ENCODE results near the gene DPF3.
A peak's percentile ranks its signal among the peaks of the same experiment; 100 is the strongest.

Gene DPF3

DNA sequence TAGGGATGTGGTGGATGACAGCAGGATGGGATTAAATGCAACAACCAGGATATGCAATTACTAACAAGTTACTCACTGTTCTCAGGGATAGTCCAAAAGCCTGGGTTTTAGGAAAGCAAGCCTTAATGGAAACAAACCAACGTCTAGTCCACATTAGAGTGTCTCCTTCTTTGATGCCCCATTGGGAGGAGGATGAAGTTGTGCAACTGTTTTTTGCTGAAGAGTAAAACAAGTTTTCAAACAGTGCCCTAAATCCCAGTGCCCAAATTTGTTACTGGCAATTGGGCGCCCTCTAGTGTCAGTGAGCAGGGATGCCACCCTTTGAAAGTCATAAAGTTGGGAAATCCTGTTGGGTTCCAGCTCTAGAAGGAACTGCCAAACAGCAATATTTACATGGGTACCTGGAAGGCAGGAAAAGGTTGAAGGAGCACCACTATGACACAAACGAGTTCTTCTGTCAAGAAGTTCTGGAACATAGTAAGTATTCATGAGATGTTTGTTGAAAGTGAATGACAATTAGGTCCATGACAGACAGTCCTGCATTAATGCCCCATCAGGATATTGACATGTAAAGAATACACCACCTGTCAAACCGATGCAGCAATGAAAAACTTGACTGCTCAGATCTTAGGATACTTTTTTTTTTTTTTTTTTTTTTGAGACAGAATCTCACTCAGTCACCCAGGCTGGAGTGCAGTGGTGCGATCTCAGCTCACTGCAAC is 11.1 kb upstream of the DPF3 start:
- peak in 41 of 56 donors; percentile 3 to 77 (median 32) for DNase-seq

DNA sequence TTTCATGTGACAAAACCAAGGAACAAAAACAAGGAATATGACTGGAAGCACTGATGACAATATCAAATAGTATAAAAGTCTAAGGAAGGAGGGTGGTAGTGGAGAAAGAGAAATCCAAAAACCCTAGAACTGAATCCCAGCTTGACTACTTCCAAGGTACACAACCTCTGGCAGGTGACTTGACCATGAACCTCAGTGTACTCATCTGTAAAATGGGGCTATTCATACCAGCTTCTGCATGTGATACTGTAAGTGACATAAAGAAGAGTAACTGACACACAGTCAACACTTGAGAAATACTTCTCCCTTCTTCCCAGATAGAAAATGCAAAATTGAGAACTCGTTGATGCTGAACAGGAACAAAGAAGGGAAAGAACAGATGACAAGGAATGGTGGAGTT is 10.3 kb upstream of the DPF3 start:
- no peak for DNase-seq

DNA sequence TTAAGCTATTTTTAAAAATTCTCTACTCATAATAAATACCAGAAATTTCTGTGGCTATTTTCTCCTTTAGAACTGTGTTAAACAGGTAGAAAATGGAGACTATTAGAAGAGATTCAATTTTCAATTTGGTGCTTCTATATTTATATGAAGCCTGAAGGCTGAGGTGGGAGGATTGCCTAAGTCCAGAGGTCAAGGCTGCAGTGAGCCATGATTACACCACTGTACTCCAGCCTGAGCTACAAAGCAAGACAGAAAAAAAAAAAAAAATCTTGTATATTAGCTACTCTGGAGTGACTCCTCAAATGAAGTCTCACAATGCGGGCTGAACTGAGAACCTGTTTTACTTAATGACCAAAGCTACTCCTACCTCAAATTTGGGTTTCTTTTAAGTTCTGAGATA is 9.8 kb upstream of the DPF3 start:
- DNase-seq, result no peak

DNA sequence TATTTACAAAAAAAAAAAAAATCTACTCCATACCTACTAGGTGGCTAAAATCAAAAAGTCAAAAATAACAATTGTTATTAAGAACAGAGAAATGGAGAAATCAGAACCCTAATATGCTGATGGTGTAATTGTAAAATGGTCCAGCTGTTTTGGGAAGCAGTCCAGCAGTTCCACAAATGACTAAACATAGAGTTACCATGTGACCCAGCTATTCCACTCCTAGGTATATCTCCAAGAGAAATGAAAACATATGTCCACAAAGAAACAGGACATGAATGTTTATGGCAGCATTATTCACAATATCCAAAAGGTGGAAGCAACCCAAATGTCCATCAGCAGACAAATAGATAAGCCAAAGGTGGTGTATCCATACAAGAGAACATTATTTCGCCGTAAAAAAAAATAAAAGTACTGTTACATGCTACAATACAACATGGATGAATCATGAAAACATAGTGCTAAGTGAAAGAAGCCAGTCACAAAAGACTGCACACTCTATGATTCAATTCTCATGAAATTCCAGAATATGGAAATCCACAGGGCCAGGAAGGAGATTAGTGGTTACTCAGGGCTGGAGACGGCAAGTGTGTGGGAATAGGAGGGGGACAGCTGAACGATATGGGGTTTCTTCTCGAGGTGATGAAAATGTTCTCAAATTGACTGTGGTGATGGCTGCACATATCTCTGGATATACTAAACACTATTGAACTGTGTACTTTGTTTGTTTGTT is 9.1 kb upstream of the DPF3 start:
- no peak for DNase-seq

DNA sequence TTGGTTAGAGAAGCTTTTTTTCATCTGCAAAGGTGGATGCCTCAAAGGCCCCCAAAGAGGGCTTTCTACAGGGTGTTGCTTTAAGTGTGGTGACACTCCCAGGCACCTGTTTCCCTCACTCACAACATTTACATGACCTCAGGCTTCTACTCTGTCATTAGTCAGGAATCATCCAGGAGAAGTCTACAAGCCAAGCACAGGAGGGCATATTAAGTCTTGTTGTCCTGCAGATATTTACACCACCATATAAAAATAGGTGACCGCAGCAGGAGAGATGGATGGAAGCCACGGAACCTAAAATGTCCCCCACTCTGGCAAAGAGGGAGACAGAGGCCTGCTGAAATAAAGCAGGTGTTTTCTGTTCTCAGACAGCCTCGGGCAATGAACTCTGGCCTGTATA is 7.5 kb upstream of the DPF3 start:
- DNase-seq, result no peak

DNA sequence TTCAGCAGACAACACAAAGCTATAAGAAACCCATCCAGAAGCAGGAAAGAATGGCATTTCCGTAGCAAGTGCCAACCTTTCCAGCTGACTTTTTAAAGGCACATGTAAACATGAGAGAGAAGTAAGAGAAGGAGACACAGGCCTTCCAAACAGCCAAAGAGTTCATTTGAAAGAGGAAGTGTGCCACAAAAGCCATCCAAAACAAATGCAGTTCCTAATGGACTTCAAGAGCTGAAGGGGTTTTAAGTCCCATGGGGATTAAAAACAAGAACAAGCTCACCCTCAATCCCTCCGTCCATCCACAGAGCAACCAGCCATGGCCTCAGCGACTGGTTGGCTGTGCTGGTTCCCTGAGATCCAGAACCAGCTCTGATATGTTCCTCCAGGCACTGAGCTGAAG is 4.5 kb upstream of the DPF3 start:
- DNase-seq, result no peak

DNA sequence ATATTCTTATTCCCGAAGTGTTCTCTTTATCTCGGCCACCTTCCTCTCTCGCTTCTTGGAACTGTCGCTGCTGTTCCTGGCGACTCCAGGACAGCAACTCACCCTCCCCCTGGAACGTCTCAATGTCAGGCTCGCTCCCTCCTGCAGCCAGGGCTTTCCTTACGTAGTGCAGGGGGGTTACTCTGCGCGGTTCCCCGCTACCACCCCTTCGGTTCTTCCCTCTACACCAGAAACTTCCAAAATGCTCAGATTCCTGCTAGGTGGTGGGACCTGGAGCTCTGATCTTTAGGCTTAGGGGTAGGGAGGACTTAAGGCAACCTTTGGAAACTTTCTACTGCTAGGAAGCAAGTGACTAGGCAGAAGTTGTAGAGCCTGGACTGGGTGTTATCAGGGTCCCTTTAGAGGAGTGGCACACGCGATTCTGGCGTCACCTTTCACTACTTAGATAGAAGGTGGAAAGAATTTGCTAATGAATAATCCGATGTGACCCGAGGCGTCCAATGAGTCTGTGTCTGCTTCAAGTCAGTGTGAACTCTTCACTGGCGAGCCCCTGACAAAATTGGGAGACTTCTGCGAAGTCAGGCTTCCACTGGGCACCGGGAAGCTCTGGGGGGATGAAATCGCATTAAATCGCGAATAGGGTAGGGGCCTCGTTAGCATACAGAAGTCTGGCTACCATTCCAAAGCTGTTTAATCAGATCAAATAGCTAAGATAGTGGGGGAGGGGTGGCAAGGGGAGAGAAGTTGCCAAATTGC is 900 bp upstream of the DPF3 start:
- DNase-seq, result peak in 18 of 56 donors; percentile 3 to 53 (median 21)

DNA sequence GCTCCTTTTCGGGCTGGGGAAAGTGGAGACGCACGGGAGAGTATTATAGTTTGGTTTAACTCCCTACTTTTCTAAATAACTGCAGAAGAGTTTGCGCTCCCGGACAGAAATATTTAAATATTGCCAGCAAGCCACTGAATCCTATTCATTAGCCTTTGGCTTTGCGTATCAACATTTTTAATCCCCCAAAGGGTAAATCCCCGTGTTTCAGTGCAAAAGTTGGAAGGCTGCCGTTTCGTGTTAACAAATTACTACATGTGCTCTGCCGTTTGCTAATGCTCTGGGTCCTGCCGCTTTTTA is 372 bp upstream of the DPF3 start:
- DNase-seq, result no peak

DNA sequence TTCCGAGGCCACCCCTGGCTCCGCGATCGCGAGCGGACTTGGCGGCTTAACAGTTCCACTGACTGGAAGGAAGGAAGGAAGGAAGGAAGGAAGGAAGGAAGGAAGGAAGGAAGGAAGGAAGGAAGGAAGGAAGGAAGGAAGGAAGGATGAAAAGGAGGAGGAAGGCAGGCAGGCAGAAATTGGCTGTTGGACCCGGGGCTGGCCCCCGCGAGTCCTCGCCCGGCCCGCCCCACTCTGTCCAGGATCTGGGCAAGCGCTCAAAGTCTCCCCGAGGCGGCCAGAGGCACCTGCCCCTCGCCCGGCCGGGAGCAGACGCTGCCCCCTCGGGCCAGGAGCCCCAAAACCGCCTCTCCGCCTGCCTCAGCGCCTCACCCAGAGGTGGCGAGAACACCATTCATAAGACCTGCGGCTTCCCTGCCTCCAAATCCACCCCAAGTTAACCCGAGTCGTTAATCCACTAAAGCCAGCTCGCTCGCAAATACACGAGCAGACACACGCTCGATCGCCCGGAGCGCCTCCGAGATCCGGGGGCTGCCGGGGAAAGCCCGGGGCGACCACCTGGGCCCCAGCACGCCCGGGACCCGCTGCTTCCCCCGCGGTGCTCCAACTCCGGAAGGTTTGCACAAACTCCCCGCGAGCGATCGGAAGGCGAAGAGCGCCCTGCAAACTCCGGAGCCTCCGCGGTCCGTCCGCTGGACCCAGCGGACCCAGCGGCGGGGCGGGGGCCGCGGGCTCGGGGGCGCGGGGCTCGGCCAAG is 844 bp downstream of the DPF3 start:
- peak in 44 of 56 donors; percentile 3 to 70 (median 33) for DNase-seq

DNA sequence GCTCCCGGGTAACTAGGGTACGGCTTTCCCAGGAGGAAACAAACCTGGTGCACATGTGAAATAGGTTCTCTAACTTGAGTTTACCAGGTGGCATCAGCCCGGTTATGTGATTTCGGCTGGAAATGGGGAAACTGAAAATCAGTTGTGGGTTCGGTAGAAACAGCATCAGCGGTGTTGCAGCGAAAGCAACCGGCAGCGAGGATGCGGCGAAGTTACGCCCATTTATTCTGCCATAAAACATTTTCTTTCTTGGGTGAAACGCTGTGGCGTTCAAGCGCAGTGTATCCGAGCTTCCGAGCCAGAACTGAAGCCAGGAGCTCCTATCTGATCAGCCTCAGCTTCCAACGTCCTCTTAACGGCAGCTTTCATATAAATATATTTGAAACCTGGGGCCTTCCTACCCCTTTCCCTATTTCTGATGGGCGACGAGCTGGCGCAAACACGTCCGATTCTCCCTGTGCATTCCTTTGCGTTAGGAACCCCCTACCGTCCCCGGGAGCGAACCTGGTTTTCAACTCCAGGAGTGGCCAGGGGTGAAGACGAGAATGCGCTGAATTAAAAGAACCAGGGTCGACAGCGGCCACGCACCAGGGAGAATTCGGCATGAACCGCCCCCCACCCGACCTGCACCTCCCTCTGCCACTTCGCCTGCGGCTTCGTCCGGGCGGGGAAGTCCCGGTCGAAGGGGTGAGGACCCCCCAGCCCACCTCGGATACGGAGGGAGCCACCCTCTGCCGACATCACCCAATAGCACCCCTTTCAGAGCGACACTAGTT is 1.6 kb downstream of the DPF3 start:
- peak in 28 of 56 donors; percentile 4 to 48 (median 22) for DNase-seq

DNA sequence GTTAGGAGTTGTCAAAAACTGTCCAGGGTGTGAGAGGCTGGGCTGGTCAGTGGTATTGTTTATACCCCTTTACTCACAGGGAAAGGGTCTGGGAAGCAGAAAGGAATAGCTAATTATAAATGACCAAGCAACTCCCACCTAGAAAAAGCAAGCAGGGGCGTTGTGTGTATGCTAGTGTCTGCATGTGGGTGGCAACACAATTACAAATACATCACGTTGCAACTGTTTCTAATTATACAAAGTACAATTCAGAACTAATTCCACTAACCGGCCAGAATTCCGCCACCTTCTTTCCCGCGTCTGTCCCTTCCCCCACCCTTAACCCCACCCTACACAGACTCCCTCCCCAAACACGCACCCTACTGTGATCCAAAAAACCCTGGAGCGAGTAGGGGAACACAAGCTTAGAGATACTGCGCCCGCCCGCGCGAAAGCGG is 2.2 kb downstream of the DPF3 start:
- peak in 2 of 56 donors; percentile 7 to 29 for DNase-seq

DNA sequence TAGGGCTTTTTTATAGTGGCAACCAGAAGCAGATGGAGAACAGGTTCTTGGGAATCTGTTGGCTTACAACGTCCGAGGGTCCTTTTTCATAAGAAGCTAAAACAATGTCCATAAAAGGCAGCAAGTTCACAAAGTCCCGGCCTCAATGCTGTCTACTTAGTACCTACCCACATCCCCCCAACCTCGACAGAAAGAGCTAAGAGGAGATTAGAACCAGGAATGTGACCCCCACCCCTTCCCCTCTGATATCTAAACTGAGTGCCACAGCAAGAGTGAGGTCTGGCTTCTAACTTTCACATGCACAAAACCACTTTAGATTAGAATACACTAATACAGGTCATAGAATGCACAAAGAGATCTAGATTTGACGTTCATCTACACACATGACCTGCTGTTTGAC is 4.5 kb downstream of the DPF3 start:
- no peak for DNase-seq

DNA sequence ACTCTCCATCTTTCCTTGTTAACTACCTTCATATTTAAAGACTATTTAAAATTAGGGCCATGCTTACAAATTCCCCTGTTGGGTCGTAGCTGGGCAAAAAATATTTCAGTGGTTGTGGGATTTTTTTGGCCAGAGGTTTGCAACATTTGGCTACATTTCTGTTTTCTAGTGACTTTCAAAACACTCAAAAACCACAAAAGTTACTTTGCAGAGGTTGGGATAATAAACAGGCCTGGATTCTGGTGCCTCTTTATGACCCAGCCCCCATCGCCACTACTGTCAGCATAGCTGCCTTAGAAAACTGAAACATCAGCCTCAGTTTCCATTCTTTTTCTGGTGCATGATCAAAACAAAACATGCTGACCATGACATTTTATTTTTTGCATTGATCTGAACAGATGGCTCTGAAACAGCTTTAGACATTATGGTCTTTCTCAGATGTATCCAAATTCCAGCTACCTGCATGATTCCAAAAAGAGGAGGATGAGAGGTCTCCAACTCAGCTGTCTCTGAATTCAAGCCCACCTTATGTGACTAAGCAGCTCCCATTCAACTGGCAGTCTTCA is 5.2 kb downstream of the DPF3 start:
- no peak for DNase-seq

DNA sequence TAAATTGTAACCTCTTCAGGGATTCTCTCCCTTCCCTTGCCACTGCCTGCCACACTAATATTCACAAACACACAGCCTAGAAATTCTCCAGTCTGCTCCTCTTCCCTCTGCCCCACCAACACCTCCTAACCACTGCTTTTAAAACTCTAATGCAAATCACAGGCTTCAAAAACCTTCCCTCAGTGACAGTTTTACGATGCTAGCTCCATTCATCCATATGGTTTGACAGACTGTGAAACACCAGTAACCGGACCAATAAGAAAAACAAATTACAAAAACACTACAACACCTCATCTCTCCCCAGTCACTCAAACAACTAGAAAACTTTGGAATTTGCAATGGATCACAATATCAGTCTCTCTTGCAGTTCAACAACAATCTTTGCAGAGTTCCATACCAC is 5.7 kb downstream of the DPF3 start:
- DNase-seq, result no peak

DNA sequence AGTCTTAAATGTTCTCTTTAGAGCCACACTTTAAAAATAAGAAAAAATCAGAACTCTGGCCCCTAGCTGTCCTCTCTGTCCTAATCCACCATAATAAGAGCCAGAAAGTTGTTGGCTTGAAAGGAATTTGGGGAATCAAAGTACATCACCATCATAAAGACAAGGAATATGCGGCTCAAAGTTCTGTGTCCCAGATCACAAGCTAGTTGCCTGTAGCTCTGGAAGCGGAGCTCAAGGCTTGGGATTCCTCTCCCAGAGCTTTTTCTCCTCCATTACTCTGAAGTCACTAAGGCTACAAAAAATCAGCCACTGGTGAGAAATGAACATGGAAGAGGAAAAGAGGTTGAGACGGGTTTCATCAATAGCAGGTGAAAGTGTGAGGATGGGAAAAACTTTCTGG is 6.4 kb downstream of the DPF3 start:
- no peak for DNase-seq

DNA sequence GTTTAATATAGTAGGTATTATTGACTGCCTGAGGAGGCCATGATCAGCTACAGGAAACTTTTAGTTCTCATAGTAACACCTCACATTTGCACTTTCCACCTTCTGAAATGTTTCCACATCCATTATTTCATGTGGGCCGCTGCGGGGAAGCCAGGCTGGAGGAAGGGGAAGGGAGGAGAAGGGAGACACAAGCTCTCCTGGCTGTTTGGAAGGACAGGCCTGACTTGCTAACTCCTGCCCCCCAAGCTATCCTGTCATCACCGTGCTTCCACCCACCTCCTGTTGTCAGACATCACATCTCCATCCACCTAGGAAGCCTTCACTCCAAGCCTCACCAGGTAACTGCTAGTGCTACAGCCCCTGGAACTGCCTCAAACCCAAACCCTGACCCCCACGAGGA is 9.5 kb downstream of the DPF3 start:
- no peak for DNase-seq

DNA sequence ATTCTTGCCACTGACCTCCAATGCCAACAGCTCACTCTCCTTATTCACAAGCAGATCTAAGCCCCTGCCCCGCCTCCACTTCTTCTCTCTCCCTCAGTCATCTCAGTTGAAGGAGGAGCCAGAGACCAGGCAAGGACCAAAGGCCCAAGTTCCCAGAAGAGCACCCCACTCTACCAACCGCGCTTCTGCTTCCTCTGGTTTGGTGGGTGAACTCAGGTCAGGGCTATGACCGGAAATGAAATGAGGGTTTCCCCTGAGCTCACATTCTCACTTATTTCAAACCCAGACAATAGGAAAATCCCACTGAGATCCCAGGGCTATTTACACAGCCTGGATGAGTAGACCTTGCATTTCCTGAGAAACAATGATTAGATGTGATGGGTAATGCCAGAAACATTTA is 9.9 kb downstream of the DPF3 start:
- DNase-seq, result peak in 9 of 56 donors; percentile 1 to 25 (median 15)

DNA sequence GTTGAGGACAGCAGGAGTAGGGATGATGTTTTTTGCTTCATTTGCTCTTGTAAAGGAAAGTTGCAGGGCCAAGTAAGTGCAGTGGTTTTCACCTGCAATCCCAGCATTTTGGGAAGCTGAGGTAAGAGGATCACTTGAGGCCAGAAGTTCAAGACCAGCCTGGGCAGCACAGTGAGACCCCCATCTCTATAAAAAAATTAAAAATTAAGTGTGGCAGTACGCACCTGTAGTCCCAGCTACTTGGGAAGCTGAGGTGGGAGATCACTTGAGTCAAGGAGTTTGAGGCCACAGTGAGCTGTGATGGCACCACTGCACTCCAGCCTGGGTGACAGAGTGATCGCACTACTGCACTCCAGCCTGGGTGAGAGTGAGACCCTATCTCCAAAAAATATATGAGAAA is 10.8 kb downstream of the DPF3 start:
- DNase-seq, result no peak

DNA sequence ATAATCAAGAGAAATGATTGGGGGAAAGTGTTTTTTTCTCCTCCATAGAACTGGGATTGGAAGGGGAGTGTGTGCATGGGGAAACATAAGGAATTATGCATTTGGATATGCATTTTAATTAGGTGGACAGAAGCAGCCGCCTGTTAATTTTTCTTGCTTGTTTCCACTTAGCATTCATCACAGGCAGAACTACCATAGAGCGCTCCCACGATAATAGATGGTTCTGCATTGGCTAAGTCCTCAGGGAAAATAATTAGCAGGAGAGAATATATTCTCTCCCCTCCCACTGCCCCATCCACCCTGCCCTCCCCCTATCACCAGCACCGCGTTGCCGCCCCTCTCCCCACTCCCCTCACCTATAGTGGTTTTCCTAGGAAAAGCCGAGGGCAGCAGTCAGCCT is 11.4 kb downstream of the DPF3 start:
- DNase-seq, result no peak

DNA sequence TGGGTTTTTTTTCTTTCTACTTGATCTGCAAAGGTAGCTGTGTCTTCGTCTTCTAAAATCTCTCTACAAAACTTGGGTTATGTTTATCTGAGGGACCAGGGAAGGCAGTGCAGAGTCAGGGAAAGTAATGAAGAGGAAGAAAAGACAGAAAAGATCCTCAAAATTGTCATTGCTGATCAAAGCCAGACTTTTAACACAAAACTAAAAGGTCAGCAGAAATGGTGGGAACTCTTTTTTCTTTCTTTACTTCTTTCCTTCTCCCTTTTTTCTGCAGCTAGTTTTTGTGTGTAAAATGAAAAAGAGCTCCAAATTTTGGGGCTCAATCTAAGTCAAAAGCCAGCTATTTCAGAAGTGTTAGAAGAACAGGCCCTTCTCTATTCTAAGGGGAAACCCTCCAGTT is 11.9 kb downstream of the DPF3 start:
- no peak for DNase-seq

DNA sequence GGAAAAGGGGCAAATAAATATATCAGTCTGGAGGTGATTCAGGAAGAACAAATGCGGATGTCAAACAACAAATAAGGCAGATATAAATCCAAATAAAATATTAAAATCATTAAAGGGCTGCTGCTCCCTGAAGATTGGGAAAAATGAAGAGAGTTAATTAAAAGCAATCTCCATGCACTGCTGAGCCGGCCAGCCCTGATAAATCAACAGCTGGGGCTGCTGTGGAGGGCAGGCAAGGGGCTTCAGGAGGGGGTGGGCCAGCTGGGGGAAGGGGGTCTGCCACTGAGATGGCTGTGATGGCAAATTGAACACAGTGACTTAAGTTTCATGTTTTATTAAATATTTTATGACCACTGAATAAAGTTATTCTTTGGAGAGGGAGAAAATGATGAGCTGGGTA is 12.4 kb downstream of the DPF3 start:
- no peak for DNase-seq
